NOMO-1 (cell line): ENCODE results near the gene MCRIP1.

Experiments
- DNase-seq, 2 experiments: peaks; one replicate each; lab custom pipeline; 2025; ENCODE audit not compliant: unreplicated experiment in 2 of 2; lab: John Stamatoyannopoulos, UW

MCRIP1 gene

GRCh38 chr17:81833160-81833920 is at the start of gene MCRIP1:
MCRIP1 (minus strand) TSS chr17:81833291; CDS start chr17:81824506, 8,785 bp downstream.
- DNase-seq: peak; percentile 92 to 96

GRCh38 chr17:81879121-81879520 is 46.0 kb upstream of the MCRIP1 start:
- no peak for DNase-seq

- DNase-seq: no peak
Measured at GRCh38 chr17:81878294-81878693, 45.2 kb upstream of the MCRIP1 start.

- DNase-seq: no peak
Measured at GRCh38 chr17:81877569-81877968, 44.5 kb upstream of the MCRIP1 start.

GRCh38 chr17:81871387-81872230 is 38.5 kb upstream of the MCRIP1 start:
- DNase-seq: peak; percentile 82 to 87

GRCh38 chr17:81870981-81871386 is 37.9 kb upstream of the MCRIP1 start, which contains the start of gene ARHGDIA:
ARHGDIA (minus strand) TSS chr17:81871337; CDS start chr17:81869930, 1,407 bp downstream.
- DNase-seq: no peak

- DNase-seq: peak in 1 of 2 experiments; percentile 26
Measured at GRCh38 chr17:81870131-81870980, 37.3 kb upstream of the MCRIP1 start.

GRCh38 chr17:81869221-81870130 is 36.4 kb upstream of the MCRIP1 start:
- no peak for DNase-seq

GRCh38 chr17:81868674-81869220 is 35.7 kb upstream of the MCRIP1 start:
- DNase-seq: no peak

GRCh38 chr17:81867991-81868673 is 35.0 kb upstream of the MCRIP1 start:
- DNase-seq: no peak

- DNase-seq: no peak
Measured at GRCh38 chr17:81867170-81867990, 34.3 kb upstream of the MCRIP1 start.

GRCh38 chr17:81866440-81867169 is 33.5 kb upstream of the MCRIP1 start:
- DNase-seq: no peak

GRCh38 chr17:81865733-81866439 is 32.8 kb upstream of the MCRIP1 start:
- DNase-seq: no peak

GRCh38 chr17:81865358-81865732 is 32.3 kb upstream of the MCRIP1 start:
- DNase-seq: no peak

- no peak for DNase-seq
Measured at GRCh38 chr17:81863833-81864768, 31.0 kb upstream of the MCRIP1 start.
